ENCODE data around the gene TBC1D19. TPM values are rescaled to one million over a fixed set of nuclear protein-coding genes. Genes with fewer than 3 reads are reported as not detected.

TBC1D19 gene
- total RNA-seq, 1 experiment from 2014 or later = 2.2 TPM

DNA sequence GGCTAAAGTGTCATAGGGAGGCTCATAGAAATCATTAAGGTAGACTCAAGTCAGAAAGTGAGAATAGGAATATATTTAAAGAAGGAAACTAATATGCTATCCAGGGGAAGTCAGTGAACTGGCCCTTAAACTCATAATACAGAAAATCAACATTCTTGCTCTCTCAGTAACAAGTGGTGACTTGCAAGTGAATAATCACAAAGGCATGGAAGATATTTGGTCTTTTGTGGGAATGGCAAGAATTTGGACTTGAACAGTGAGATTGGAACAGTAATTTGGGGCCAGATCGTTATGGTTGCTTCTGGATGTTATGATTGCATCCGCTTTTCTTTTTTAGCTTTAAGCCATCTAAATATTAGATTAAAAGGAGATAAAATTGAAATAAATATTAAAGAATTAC lies 103.8 kb downstream of the TBC1D19 start:
- in situ Hi-C loops (cut with HindIII; ENCODE audit: low pct_unique_long_range_greater_than_20kb, low sequenced_read_pairs) = no loop called here
- H3K9me3 ChIP-seq (ENCODE audit: control insufficient read depth, insufficient read depth, low read depth, low read length) = no peaks in the 10 kb centered on the region
- no peaks in the 10 kb centered on the region for H3K4me1 ChIP-seq (ENCODE audit: control insufficient read depth, insufficient read depth, low read length)
- no peaks in the 10 kb centered on the region for H3K36me3 ChIP-seq (ENCODE audit: control insufficient read depth, insufficient read depth, low read length)
- ATAC-seq (no peak), DNase-seq (ENCODE audit: low read depth, low spot score) (no peak)
- TF ChIP-seq, protein P1, sequence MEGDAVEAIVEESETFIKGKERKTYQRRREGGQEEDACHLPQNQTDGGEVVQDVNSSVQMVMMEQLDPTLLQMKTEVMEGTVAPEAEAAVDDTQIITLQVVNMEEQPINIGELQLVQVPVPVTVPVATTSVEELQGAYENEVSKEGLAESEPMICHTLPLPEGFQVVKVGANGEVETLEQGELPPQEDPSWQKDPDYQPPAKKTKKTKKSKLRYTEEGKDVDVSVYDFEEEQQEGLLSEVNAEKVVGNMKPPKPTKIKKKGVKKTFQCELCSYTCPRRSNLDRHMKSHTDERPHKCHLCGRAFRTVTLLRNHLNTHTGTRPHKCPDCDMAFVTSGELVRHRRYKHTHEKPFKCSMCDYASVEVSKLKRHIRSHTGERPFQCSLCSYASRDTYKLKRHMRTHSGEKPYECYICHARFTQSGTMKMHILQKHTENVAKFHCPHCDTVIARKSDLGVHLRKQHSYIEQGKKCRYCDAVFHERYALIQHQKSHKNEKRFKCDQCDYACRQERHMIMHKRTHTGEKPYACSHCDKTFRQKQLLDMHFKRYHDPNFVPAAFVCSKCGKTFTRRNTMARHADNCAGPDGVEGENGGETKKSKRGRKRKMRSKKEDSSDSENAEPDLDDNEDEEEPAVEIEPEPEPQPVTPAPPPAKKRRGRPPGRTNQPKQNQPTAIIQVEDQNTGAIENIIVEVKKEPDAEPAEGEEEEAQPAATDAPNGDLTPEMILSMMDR (IDR thresholded peaks at IDR 0.05) = no peak
- no peak for TF ChIP-seq POLR2AphosphoS5 (IDR thresholded peaks at IDR 0.05; ENCODE audit: low read depth, low read length)
- TF ChIP-seq SIN3A (IDR thresholded peaks at IDR 0.05; ENCODE audit: borderline replicate concordance, insufficient read depth, low read depth, low read length) = no peak
- TF ChIP-seq TCF7L2 (IDR thresholded peaks at IDR 0.05; ENCODE audit: low read depth, low read length) = no peak
- TF ChIP-seq, protein P2, sequence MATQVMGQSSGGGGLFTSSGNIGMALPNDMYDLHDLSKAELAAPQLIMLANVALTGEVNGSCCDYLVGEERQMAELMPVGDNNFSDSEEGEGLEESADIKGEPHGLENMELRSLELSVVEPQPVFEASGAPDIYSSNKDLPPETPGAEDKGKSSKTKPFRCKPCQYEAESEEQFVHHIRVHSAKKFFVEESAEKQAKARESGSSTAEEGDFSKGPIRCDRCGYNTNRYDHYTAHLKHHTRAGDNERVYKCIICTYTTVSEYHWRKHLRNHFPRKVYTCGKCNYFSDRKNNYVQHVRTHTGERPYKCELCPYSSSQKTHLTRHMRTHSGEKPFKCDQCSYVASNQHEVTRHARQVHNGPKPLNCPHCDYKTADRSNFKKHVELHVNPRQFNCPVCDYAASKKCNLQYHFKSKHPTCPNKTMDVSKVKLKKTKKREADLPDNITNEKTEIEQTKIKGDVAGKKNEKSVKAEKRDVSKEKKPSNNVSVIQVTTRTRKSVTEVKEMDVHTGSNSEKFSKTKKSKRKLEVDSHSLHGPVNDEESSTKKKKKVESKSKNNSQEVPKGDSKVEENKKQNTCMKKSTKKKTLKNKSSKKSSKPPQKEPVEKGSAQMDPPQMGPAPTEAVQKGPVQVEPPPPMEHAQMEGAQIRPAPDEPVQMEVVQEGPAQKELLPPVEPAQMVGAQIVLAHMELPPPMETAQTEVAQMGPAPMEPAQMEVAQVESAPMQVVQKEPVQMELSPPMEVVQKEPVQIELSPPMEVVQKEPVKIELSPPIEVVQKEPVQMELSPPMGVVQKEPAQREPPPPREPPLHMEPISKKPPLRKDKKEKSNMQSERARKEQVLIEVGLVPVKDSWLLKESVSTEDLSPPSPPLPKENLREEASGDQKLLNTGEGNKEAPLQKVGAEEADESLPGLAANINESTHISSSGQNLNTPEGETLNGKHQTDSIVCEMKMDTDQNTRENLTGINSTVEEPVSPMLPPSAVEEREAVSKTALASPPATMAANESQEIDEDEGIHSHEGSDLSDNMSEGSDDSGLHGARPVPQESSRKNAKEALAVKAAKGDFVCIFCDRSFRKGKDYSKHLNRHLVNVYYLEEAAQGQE (IDR thresholded peaks at IDR 0.05; ENCODE audit: insufficient read depth in 1 of 2, low read depth in 2 of 2, low read length in 1 of 2) = no peak
- CTCF ChIA-PET = no interaction called here
- intact Hi-C loops (cut with micrococcal nuclease; ENCODE audit: unreplicated experiment) = no loop called here
- no peak overlapping the region for H3K4me3 ChIP-seq (ENCODE audit: low read depth in 2 of 2, low read length in 2 of 2)
- no peaks in the 10 kb centered on the region for H3K27me3 ChIP-seq (ENCODE audit: control insufficient read depth, insufficient read depth, low read length)
- H3K27ac ChIP-seq (ENCODE audit: low read length) = no peak overlapping the region
- POLR2A ChIA-PET = no interaction called here
- BruUV-seq (replicated peaks) = no TSS peak

DNA sequence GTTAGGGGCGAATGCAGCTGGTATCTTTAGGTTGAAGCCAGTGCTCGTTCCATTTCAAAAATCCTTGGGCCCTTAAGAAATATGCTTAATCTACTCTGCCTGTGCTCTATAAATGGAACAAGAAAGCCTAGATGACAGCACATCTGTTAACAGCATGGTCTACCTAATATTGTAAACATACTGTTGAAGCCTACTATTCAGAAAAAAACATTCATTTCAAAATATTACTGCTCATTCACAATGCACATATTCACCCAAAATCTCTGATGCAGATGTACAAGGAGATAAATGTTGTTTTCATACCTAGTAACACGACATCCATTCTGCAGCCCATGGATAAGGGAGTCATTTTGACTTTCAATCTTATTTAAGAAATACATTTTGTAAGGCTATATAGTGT lies 106.6 kb downstream of the TBC1D19 start:
- CTCF ChIA-PET = no interaction called here
- TF ChIP-seq, protein P2 (IDR thresholded peaks at IDR 0.05; ENCODE audit: insufficient read depth in 1 of 2, low read depth in 2 of 2, low read length in 1 of 2) = no peak
- TF ChIP-seq TCF7L2 (IDR thresholded peaks at IDR 0.05; ENCODE audit: low read depth, low read length) = no peak
- TF ChIP-seq POLR2AphosphoS5 (IDR thresholded peaks at IDR 0.05; ENCODE audit: low read depth, low read length) = no peak
- H3K9me3 ChIP-seq (ENCODE audit: control insufficient read depth, insufficient read depth, low read depth, low read length) = no peaks in the 10 kb centered on the region
- intact Hi-C loops (cut with micrococcal nuclease; ENCODE audit: unreplicated experiment) = no loop called here
- H3K4me3 ChIP-seq (ENCODE audit: low read depth in 2 of 2, low read length in 2 of 2) = no peak overlapping the region
- no TSS peak for BruUV-seq (replicated peaks)
- POLR2A ChIA-PET = no interaction called here
- no peaks in the 10 kb centered on the region for H3K36me3 ChIP-seq (ENCODE audit: control insufficient read depth, insufficient read depth, low read length)
- no peaks in the 10 kb centered on the region for H3K4me1 ChIP-seq (ENCODE audit: control insufficient read depth, insufficient read depth, low read length)
- no peak for ATAC-seq
- in situ Hi-C loops (cut with HindIII; ENCODE audit: low pct_unique_long_range_greater_than_20kb, low sequenced_read_pairs) = no loop called here
- no peak for DNase-seq (ENCODE audit: low read depth, low spot score)
- no peak overlapping the region for H3K27ac ChIP-seq (ENCODE audit: low read length)
- no peaks in the 10 kb centered on the region for H3K27me3 ChIP-seq (ENCODE audit: control insufficient read depth, insufficient read depth, low read length)

Measured in Panc1 (cell line).